Brain pericyte (primary cell): ENCODE data around the gene METTL1.

ENCODE experiments used
- DNase-seq: peaks from one replicate; pipeline ENCODE4 v3.0.0-alpha.2; 2012; ENCODE audit warnings: low read depth, low spot score

METTL1 gene

DNA sequence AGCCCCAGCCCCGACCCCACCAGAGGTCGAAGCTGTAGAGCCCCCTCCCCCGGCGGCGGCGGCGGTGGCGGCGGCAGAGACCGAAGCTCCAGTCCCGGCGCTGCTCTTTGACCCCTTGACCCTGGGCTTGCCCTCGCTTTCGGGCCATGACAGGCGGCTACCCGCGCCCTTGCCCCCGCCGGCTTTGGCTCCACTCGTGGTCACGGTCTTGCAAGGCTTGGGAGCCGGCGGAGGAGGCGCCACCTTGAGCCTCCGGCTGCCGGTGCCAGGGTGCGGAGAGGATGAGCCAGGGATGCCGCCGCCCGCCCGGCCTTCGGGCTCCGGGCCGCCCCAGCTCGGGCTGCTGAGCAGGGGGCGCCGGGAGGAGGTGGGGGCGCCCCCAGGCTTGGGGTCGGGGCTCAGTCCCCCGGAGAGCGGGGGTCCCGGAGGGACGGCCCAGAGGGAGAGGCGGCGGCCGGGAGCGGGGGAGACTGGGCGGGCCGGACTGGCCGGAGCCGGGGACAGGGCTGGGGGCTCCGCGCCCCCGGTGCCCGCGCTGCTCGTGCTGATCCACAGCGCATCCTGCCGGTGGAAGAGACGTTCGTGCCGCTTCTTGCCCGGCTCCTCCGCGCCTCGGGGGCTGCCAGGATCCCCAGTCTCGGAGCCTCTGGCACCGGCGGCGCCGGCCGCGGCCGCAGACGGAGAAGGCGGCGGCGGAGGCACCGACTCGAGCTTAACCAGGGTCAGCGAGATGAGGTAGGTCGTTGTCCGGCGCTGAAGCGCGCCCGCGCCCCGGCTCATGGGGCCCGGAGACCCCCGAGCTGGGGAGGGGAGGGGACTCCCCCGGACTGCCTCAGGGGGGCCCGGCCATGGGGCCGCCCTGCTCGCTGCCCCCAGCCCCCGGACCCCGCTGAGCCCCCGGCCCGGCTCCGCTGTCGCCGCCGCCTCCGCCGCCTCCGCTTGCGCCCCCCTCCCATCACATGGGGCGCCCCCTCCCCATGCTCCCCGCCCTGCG is 34.1 kb downstream of the METTL1 start:
- no peak for DNase-seq

DNA sequence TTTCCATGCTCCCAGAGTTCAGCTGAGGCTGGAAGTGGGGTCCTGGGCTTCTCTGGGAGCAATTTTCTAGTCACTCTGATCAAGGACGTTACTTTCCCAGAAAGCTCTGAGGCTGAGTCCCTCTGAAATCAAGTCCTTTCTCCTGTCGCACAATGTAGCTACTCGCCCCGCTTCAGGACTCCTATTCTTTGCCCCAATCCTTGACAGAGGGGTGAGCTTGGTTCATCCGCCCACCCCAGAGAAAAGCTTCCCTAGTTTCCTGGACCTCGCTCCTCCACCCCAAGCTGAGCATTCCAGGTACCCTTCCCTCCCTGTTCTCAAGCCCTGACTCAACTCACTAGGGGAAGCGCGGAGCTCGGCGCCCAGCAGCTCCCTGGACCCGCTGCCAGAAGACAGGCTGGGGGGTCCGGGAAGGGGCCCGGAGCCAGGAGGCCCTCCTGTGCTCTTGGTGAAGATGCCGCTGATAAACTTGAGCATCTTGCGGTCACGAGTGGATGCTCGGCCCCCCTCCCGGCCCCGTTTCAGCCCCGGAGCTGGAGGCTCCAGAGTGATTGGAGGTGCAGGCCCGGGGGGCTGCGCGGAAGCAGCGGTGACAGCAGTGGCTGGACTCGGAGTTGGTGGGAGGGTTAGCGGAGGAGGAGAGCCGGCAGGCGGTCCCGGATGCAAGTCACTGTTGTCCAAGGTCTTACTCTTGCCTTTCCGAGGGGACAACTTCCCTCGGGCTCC is 35.0 kb downstream of the METTL1 start:
- DNase-seq: no peak

DNA sequence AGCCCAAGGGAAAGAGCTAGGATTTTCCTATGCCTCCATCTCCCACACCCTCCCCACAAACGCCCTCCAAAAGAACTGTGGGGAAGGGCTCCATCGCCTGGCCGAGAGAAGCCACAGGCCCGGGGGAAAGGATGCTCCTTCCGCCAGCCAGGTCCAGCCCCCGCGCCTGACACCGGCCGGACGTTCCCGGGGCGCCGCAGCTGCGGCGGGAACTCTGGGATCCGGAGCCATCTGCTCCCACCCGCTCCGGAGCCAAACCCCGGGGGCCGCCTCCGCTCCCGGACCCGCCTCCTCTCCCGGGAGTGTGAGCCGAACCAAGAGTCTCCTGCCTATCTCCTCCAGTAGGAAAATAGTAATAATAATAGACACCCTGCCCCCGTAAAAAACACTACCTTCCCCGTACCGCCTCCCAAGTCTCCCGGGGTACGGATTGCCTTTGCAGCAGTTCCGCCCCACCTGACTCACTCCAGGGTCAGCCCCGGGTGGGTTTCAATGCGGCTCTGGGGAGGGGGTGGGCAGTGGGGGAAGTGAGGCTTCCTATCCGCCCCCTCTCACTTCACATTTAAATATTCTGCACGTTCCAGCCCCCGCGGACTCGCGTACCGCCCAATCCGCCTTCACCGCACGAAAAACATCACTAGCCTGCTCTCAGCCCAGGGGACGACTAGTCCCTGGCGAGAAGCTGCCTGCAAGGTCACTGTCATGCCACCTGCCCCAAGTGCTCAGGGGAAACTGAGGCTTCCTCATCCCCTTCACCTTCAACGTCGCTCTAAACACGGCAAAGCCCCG is 35.8 kb downstream of the METTL1 start:
- DNase-seq: no peak

DNA sequence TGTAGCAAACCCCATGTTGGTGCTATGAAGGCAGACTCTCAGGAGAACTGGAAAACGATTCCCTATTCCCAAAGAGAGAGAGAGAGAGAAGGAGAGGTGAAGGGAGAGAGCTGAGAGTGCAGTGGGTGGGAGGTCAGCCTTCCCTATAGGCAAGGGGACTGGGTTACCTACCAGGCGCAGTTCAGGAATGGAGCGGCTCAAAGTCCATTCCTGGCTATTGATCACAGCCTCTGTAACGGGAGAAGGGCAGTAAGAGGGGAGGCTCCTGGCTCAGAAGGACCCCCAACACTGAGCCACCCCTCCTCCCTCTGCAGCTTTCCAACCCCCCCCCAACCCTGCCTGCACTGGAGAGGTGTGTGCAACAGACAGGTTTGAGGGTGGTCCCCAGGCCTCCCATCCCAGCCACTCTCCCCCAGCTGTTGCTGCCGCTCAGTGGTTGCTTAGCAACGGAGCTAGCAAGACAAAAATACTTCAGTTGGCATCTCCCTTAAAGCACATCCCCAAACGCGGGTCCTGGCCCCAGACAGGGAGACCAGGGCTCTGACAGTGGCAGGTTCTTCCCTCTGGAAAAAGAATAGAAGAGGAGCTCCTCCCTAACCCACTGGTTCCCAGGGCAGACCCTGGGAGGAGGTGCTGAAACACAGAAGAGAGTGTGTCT is 36.6 kb downstream of the METTL1 start:
- DNase-seq: no peak

DNA sequence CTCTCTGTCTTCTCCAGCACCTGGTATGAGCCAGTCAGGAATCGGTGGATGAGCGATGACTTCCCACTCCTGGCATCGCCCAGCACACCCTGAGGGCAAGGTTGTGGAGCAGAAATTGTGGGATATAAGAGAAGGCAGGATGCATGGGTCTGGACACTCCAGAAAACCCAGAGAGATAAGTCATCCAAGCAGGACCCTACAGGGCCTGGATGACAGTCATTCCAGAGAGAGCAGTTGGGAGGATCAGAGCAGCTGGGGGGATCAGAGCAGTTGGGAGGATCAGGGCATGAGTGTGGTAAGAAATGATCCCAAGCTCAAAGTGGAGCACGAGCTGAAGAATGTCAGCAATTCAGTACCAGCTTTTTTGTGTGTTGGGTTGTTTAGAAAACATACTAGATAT is 37.3 kb downstream of the METTL1 start:
- no peak for DNase-seq

DNA sequence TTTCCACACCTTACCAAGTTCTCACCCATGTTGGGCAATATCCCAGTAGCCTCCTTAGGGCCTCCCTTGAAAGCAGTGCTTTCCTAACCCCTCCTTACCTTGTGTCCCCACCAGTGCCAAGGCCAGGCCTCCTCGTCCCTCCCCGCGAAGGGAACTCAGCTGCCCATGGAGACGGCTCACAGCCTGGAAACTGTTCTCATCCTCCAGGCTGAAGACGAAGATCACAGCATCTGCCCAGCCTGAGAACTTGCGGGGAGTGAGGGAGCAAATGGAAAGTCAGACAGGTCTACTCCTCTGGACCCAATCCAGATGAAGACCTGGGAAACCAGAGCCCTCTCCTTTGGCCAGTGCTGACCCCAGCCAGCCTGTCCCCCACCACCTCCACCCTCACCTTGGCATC is 38.0 kb downstream of the METTL1 start:
- no peak for DNase-seq

DNA sequence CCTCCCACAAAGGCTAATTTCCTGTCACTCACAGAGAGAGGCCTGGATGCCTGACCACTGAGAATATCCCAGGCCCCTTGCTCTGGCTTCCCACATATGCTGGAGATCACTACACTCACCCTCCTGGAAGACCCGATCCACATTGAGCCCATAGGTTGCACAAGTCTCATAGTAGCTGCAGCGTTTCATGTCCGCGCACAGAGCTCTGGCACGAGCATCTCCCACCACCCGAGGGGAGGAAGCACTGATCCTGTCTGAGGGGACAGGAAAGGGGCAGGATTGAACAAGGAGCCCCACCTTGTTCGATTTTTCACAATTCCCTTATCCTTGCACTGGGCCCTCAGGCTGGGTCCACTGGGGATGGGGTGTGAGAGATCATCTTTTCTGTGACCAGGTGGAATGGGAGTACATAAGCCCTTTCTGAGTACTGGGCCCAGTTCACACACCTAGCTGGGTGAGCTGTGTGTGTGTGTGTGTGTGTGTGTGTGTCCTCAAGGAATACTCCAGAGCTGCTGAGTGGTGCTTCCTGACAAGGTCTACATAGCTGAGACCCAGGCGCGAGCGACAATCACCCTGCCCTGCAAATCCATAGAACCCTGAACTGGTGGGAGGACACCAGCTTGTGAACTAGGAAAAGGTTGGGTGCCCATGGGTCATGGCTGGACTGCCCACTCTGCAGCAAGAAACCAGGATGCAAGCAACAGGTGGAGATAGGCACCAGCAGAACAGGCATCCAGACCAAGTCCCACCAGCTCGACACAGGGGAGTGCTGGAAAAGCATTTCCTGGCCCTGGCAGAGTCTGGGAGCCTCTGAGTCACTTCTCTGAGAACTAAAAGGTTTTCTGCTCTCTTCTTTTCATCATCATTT is 38.9 kb downstream of the METTL1 start:
- DNase-seq: no peak

DNA sequence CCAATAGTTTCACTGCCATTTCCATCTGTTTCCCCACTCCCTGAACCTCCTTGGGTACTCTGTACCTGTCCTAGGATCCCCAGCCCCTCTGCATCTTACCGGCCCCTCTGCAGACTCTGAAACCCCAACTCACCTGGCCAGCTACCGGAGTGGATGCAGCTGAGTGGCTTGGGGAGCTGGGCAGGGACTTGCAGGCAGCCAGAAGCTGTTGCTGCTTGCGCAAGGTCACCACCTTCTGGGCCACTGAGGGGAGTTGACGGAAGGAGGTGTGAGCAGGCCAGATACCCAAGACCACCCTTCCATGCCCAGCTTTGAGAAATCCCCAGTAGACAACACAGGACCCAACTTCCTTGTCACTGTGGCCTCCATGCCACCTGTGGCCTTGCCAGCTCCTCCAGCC is 39.6 kb downstream of the METTL1 start:
- DNase-seq: no peak

DNA sequence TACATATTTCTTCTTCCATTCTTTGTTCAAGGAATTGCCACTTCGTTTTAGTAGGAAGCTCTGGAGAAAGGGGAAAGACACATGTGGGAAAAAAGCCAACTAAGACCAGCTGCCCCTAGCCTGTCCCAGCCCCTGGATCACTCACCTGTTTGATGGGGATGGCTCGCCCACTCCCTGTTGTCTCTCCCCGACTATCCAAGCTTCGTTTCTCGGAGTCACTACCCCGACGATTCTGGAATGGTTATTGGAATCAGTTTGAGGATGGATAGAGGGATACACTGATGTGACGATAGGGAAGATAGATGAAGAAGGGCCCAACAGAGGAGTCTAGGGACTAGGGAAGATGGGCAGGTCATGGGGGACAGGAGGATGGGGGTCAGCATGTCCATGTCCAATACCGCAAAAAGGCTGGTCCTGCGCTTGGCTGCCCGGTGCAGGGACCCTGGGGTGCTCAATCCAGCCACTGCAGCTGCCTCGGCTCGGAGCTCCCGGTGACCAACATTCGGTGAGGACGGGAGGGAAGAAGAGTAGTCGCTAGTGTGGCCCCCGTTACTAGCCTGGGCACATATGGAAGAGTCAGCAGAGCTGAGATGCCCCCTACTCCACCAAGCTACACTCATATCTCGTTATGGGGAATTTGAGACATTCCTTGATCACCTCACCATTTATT is 40.4 kb downstream of the METTL1 start:
- DNase-seq: no peak

DNA sequence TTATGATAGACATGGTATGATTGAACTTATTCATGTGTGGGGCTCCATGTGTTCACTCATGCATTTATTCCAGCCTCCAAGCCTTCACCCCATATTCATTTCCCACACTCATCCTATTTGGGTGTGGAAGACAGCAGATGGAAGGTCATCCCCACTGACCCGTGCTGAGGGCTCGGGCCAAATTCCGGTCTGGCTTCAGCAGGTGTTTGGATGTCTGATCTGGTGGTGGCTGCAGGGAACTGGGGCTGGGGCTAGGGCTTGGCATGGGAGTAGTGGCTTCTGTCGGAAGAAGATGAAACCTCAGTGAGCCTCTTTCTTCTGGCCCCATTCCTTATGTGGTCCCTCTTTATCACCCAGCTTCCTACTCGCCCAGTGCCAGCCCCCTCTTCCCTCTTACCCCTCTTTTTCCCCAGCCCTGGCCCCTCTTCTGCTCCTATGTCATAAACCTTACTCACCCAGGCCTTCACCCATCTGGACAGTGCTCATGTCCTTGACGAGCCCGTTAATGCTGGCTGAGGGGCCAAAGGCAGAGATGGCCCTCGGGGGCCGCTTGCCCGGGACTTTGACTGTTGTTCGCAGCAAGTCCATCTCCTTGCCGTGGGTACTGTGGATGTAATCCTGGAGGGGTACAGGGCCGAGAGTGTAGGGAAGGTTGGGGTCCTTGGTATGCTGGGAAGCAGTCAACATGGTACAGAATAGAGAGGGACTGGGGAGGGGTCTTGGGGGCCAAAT is 41.4 kb downstream of the METTL1 start:
- no peak for DNase-seq

DNA sequence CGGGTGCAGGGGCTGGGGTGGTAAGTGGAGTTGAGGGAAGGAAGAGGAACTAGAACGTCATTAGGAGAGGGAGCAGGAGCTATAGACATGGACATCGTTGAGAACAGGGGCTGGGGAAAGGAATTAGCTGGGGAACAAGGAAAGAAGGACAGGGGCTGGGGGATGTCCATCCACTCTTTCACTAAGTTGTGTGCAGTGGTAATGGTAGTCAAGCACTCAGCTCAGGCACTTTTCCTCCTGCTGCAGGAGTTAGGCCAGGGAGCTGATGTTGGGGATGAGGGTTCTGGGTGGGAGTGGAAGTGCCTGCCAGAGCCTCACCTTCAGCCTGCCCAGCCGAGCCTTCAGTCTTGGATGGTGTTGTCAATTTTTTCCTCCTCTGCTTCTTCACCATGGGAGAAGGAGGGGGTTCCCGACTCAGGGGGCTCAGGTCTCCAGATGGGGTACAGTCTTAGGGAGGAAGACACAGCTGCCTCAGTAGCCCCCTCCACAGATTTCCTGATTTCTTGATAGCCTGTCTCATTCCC is 42.5 kb downstream of the METTL1 start:
- DNase-seq: no peak

DNA sequence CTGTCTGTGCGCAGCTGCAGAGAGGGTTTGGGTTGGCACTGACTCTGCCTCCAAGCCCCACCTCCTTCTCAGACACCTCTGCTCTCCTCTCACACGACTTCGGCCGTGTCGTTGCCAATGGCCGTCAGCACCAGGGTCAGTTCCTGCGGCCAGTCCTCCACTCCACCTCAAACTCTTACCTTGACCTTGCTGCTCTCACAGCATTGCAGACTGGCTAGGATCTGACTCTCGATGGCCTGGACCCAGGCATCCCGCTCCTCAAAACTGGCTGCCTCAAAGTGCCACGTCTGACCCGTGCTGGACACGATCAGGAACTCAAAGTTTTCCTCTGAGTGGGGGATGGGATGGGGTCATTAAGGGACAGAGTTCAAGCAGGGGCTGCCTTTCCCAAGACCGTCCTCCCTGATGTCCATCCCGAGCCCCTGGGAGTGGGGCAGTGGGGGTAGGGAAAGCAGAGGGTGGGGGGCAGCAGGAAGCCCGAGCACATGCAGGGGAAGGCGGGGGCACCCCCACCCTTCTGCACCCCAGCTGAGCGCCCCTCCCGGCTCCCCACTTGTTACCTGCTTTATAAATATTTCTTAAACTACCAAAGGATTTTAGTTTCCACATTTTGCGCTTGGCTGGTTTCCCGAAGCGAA is 44.0 kb downstream of the METTL1 start:
- no peak for DNase-seq

DNA sequence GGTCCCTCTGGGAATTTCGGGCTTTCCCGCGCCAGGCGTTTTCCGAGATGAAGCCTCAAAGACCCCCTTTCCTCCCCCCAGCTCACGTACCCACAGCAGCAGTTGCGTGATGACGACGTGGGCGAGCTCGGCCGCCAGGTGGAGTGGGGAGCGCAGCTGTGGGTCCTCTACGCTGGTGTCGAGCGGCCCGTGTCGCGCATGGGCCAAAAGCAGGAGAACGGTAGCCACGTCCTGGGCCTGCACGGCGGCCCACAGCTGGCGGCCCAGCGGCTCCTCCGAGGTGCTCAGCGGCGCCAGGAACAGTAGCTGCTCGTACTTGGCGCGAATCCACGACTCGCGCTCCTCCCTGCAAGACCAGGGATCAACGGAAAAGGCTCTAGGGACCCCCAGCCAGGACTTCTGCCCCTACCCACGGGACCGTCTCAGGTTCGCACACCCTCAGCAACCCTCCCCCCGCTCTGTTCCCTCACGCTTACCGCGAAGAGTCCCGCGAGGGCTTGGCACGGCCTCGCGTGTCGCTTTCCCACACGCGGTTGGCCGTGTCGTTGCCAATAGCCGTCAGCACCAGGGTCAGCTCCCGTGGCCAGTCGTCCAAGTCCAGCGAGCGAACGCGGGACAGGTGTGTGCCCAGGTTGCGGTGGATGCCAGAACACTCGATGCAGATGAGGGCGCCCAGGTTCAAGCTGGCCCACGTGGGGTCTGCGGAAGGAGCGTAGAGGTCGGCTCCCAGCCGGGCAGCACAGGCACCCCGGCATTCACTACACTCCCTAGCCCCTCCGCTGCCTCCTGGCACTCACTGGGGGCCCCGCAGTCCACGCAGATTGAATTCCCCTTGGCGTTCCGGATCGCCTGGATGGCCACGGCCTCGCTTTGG is 44.8 kb downstream of the METTL1 start:
- DNase-seq: no peak

DNA sequence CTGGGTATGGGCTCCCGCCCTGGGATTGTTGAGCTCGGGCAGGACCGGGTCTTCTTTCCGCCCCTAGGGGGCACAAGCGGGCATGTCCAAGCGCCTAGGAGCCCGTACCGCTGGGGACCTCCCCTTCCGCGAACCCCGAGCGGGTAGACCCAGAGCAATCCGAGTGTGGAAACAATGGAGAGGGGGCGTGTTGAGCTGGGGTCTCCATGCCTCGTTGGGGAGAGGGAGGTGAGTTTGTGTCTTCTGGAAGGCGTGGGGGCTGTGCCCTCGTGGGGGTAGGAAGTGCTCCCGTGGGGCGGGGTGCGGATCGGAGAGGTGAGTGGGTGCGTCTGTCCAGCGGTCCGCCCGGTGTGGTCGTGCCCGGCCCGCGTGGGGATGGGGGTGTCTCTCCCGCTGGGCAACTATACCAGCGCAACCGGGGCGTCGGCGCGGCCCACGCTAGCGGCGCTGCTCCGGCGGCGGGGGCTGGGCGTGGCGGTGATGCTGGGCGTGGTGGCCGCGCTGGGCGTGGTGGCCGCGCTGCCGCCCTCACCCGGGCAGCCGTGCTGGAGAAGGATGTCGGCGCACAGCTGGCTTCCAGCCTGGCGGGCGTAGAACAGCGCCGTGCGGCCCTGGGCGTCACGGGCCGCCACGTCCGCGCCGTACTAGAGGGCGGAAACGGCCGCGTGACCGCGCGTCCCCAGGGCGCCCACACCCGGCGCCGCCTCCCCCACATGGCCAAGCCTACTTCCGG is 45.6 kb downstream of the METTL1 start:
- no peak for DNase-seq

DNA sequence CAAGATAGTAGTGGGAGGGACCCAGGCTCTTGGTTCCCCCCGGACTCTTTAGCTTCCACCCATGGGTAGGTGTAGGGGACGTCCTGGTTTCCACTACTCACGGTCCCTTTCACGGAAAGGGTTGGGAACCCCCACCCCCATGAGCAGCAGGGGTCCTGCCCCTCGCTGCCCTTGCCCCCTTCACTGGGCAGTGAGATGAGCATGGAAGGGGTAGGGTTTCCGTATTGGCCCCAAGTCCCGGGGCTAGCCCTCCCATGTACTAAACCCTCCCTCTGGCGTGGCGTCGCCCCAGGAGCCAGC is 46.1 kb downstream of the METTL1 start:
- DNase-seq: no peak

DNA sequence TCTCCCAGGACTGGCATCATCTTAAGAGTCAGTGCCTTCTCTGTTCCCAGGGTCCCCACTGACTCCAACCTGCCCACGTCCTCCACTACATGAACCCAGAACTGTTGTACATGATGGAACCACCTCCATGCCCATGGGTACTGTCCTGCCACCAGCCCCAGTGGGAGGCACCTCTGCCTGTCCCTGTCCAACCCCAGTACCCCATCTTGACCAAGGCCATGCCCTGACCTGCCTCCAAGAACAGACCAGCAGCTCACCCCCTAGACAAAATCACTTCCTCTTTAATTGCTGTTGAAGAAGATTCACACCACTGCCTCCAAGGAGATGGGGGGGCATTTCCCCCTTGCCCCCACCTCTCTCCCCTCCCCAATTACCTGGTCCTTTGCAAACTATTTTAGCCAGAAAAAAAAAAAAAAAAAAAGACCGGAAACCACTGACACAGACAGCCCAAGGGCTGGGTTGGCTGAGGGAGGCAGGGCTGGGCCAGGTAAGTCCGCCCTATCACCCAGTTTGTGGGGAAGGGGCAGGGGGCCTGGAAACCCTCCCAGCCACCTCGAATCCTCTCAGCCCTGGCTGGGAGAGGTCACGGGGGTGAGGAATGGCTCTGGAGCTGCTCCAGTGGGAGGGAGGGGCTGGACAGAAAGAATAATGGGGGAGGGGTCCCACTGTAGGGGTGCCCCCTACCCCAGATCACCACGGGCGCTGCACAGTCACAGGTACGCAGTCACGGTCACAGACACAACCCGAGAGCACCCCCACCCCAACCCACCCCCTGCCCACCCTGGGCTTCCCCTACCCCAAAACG is 46.8 kb downstream of the METTL1 start:
- no peak for DNase-seq
